GM21737 (cell line): ENCODE results near the gene AP4B1.
A peak's percentile ranks its signal among the peaks of the same experiment; 100 is the strongest.
"Not testable (repeated sequence)": the region's sequence is repeated elsewhere in the genome, so short reads cannot be mapped to it uniquely, and the experiment has no call there.

ENCODE experiments used
- ATAC-seq: cut with Tn5 transposase; IDR thresholded peaks from one replicate; pipeline ENCODE4 v1.9.1; 2021; ENCODE audit warnings: mild to moderate bottlenecking, moderate library complexity; ENCODE audit not compliant: unreplicated experiment

The AP4B1 gene

DNA sequence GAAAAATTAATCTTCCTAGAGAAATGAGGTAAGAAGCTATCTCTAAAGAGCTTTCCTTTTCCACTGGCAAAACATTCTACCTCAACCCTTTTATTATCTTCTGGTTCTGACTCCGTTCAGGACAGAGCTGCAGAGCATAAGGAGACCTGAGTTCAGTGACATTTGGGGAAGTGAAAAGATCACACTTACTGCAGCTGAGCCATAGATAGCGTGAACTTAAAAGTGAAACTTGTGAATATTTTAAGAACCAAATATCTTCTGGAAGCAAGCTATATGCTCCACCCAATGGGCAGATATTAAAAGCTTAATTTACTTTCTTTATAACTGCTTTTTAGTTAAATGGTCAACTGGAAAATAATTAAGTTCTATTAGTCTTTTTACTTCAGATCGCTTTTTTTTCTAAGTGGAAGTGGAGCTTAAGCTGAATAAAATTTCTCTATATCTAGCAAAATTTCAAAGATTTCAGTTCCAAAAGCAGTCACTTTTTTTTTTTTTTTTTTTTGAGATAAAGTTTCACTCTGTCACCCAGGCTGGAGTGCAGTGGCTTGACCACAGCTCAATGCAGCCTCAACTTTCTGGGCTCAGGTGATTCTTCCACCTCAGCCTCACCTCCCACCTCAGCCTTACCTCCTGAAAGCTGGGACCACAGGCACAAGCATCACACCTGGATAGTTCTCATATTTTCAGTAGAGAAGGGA lies 45.0 kb downstream of the AP4B1 start:
- ATAC-seq = peak; percentile 81

DNA sequence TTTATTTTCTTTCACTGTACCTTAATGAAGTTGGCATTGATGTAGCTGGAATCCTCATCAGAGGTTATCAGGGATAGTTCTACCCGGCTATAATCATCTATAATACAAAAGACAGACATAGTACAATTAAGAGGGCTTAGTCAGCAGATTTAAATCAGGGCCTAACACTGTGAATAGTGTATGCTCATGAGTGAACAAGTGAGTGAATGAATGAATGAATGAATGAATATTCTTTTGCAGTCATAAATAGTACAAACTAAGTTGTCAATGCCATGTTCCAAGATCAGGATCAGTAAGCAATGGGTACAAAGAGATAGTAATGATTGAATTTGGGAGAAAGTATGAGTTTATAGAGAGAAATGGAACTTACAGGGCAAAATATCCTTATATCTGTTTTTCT lies 45.6 kb downstream of the AP4B1 start:
- no peak for ATAC-seq

DNA sequence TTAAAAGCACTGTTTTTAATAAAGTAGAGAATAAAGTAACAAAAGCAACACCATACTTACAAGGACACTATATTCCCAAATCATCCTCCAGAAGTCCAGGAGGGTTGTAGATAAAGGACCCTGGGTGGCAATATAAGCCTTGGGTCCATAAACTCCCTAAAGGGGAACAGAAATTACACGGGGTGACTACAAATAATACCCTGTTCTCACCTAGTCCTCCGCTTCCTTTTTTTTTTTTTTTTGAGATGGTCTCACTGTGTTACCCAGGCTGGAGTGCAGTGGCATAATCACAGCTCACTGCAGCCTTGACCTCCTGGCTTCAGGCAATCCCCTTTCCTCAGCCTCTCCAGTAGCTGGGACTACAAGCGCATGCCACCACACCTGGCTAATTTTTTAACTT lies 46.2 kb downstream of the AP4B1 start:
- no peak for ATAC-seq

DNA sequence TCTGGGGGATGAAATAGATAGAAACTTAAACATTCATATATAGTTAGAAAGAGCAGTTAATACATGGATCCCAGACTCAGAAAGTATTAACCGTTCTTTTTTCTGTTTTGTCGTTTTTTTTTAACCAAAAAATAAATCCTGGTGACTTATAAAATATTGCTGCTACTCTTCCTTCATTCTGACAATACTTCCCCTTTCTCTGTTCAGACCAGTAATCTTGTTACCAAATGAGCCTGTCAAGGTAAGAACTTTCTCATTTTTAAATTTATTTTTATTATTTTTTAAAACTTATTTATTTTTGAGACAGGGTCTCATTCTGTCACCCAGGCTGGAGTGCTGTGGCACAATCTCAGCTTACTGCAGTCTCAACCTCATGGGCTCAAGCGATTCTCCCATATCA lies 46.8 kb downstream of the AP4B1 start:
- no peak for ATAC-seq

DNA sequence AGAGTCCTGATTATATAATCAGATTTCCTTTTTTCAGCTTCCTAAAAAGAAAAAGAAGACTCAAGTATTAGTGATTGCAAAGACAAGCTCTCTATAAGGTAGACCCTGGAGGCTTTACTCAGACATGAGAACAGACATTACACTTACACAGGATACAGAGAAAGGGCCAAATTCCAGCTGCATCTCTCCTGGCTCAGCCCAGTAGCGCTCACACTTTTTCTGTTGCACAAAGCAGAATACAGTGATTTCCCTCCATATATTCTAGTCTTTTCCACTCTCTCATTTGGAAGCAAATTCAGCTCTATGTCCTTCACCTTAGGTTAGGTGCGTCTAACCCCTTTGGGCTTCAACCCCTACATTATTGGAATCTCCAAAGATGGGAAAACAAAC lies 48.2 kb downstream of the AP4B1 start:
- no peak for ATAC-seq

DNA sequence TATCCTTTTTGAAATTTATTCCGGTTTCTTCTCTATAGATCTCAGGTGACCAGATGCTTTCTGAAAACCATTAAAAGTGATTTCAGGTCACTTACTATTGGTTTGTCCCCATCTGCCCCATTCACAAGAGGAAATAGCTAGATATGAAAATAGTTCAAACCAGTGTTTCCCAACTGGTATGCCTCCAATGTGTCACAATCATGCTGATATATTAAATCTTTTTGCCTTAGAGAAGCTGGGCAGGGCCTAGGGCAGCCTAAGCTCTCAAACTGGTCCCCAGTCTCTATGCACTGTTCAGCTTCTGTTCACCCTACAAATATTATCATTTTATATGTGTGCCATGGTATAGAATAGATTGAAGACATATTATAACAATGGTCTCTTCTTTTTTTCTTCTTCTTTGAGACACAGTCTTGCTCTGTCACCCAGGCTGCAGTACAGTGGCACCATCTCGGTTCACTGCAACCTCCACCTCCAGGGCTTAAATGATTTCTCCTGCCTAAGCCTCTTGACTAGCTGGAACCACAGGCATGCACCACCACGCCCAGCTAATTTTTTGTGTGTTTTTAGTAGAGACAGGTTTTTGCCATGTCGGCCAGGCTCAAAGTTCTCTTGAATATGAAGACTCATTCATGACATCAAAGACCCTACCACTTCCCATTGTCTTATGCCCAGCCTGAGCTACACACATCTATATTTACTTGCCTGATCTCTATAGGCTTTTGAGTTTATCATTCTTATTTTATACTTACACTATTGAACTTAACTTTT lies 48.8 kb downstream of the AP4B1 start:
- ATAC-seq = no peak

DNA sequence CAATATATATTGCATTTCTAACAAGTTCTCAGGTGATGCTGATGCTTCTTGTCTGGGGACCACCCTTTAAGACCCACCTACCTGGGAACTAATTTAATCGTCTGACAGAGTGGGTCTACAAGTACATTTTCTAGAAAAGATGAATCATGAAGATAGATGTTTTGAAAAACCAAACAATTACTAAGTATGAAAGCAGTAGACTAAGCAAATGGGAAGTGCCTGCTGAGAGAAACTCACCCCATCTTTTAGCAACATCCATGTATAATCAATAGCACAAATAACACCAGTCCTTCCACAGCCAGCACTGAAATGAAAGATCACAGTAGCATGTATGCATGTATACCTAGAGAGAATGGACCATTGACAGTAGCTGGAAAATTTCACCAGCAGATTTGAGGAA lies 50.4 kb downstream of the AP4B1 start:
- no peak for ATAC-seq

DNA sequence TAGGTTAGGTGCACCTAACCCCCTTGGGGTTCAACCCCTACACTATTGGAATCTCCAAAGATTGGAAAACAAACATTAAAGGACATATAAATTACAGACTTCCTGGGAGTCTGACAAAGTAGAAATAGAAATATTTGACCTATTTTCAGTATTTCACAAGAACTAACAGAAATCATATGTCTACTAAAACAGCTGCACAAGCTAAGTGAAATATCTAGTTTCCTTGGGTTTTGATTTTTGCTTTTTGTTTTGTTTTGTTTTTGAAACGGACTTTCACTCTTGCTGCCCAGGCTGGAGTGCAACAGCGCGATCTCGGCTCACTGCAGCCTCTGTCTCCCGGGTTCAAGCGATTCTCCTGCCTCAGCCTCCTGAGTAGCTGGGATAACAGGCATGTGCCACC lies 51.9 kb downstream of the AP4B1 start:
- not testable (repeated sequence) for ATAC-seq

DNA sequence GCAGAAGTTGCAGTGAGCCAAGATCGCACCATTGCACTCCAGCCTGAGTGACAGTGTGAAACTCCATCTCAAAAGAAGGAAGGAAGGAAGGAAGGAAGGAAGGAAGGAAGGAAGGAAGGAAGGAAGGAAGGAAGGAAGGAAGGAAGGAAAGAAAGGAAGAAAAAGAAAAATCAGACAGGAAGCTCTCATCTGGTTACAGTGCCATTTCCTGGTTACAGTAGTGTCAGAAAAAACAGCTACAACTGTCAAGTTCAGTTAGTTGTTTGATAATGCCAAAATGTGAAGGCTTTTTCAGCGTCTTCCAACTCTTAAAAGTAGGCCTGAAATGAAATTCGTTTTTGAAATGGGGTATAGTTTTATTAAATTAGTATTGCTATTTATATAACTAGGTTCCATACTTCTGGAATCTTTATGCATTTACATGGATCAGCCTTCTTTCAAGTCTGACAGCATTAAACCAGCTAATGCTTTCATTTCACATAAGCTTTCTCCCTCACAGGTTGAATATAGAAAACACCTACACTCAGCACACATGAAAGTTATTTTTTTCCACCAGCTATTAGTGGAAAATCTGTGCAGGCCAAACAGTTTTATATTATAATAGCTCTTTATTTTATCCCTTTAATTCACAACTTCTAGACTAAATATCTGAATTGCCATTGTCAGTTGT lies 54.3 kb downstream of the AP4B1 start:
- no peak for ATAC-seq

DNA sequence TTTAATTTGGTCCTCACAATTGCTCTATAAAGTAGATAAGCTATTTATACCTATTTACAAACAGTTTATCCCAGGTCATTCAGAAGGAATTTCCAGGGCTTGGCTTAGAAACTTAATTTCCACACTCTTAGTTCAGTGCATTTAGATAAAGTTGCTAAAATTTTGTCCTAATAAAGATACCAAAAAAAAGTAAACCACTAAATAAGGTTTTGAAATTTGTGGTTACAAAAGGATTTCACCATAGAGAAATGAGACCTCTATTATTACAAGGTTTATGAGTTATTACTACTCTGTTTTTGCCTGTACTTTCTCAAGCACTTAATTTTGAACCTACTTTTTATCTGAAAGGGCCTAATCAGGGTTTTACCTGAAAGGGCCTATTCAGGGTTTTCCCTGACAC lies 55.5 kb downstream of the AP4B1 start:
- ATAC-seq = no peak

DNA sequence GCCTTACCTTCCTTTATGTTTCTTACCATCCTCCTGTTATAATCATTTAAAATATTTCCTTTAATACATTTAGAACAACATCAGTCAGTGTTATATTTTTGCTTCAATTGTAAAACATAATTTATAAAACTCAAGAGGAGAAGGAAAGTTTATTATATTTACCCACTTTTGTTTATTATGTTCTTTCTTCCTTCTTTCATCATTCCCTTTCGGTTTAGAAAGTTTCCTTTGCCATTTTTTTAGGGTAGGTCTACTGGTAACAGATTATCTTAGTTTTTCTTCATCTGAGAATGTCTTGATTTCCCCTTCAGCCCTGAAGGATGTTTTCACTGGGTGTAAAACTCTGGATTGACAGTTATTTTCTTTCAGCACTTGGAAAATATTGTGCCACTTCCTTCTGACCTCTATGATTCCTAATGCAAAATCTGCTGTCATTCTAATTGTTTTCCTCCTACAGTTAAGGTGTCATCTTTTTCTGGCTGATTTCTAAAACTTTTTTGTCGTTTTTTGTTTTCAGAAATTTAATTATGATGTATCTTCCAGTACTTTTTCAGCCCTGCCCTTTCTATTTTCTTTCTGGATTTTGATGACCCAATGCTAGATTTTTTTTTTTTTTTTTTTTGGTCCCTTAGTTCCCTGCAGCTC lies 58.1 kb downstream of the AP4B1 start:
- ATAC-seq = no peak
